ENCODE results near the gene ATP2A2.
A peak's percentile ranks its signal among the peaks of the same experiment; 100 is the strongest.

Gene ATP2A2

GRCh38 chr12:110262442-110263388 is 18.3 kb upstream of the ATP2A2 start:
- no peak for DNase-seq

- DNase-seq, result no peak
These were observed 14.6 kb upstream of the ATP2A2 start for GRCh38 chr12:110266381-110266960.

GRCh38 chr12:110266980-110267620 is 13.9 kb upstream of the ATP2A2 start:
- DNase-seq, result no peak

- DNase-seq, result no peak
These were observed 11.4 kb upstream of the ATP2A2 start for GRCh38 chr12:110269622-110270124.

- no peak for DNase-seq
These were observed 10.7 kb upstream of the ATP2A2 start for GRCh38 chr12:110270125-110270962.

GRCh38 chr12:110271015-110271414 is 10.0 kb upstream of the ATP2A2 start:
- no peak for DNase-seq

- DNase-seq, result no peak
These were observed 3.4 kb upstream of the ATP2A2 start for GRCh38 chr12:110277530-110278254.

GRCh38 chr12:110278255-110278536 is 2.9 kb upstream of the ATP2A2 start:
- DNase-seq, result no peak

GRCh38 chr12:110279566-110280375 is 1.3 kb upstream of the ATP2A2 start:
- DNase-seq, result no peak

- DNase-seq, result peak; percentile 64
These were observed 662 bp upstream of the ATP2A2 start for GRCh38 chr12:110280392-110280778.

- DNase-seq, result peak; percentile 43
These were observed 677 bp downstream of the ATP2A2 start for GRCh38 chr12:110281549-110282299.

- DNase-seq, result no peak
These were observed 1.3 kb downstream of the ATP2A2 start for GRCh38 chr12:110282300-110282860.

- no peak for DNase-seq
These were observed 2.1 kb downstream of the ATP2A2 start for GRCh38 chr12:110282956-110283817.

- DNase-seq, result no peak
These were observed 3.5 kb downstream of the ATP2A2 start for GRCh38 chr12:110284597-110284996.

GRCh38 chr12:110286623-110287022 is 5.6 kb downstream of the ATP2A2 start:
- DNase-seq, result no peak

- DNase-seq, result no peak
These were observed 6.9 kb downstream of the ATP2A2 start for GRCh38 chr12:110287986-110288385.

- DNase-seq, result no peak
These were observed 8.1 kb downstream of the ATP2A2 start for GRCh38 chr12:110289044-110289710.

GRCh38 chr12:110289711-110290078 is 8.6 kb downstream of the ATP2A2 start:
- DNase-seq, result no peak

Data from activated CD8-positive, alpha-beta memory T cell treated with anti-CD3 and anti-CD28 coated beads, Interleukin-2, amount 50 U/mL, for 4 hours (primary cell).